ENCODE results near the gene PHACTR1.

The PHACTR1 gene

DNA sequence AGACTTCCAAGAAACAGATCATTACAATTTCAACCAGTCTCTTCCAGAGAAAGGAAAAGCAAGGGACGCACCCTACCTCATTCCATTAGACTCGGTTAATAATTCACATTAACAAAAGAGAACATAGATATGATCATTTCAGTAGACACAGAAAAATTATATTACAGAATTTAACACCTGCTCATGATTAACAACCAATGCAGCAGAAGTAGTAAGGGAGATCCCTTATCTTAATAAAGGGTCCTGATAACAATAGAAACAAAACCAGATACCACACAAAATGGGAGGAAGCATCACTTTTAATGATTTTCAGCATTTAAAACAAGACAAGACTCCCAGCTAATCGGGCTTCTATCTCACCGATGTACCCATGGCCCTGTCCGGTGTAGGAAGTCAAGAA is 396.8 kb downstream of the PHACTR1 start:
- no peaks in the 10 kb centered on the region for H3K4me1 ChIP-seq (ENCODE audit: control insufficient read depth in 1 of 2, insufficient read depth in 1 of 2, low read depth in 1 of 2, low read length in 1 of 2)
- TF ChIP-seq, protein P1, sequence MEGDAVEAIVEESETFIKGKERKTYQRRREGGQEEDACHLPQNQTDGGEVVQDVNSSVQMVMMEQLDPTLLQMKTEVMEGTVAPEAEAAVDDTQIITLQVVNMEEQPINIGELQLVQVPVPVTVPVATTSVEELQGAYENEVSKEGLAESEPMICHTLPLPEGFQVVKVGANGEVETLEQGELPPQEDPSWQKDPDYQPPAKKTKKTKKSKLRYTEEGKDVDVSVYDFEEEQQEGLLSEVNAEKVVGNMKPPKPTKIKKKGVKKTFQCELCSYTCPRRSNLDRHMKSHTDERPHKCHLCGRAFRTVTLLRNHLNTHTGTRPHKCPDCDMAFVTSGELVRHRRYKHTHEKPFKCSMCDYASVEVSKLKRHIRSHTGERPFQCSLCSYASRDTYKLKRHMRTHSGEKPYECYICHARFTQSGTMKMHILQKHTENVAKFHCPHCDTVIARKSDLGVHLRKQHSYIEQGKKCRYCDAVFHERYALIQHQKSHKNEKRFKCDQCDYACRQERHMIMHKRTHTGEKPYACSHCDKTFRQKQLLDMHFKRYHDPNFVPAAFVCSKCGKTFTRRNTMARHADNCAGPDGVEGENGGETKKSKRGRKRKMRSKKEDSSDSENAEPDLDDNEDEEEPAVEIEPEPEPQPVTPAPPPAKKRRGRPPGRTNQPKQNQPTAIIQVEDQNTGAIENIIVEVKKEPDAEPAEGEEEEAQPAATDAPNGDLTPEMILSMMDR (IDR thresholded peaks at IDR 0.05), result no peak
- H3K9me3 ChIP-seq, result no peaks in the 10 kb centered on the region
- no peaks in the 10 kb centered on the region for H3K27me3 ChIP-seq
- H3K27ac ChIP-seq, result no peak overlapping the region
- no peaks in the 10 kb centered on the region for H3K36me3 ChIP-seq
- no peak overlapping the region for H3K4me3 ChIP-seq (ENCODE audit: low read depth in 1 of 2, low read length in 1 of 2)

DNA sequence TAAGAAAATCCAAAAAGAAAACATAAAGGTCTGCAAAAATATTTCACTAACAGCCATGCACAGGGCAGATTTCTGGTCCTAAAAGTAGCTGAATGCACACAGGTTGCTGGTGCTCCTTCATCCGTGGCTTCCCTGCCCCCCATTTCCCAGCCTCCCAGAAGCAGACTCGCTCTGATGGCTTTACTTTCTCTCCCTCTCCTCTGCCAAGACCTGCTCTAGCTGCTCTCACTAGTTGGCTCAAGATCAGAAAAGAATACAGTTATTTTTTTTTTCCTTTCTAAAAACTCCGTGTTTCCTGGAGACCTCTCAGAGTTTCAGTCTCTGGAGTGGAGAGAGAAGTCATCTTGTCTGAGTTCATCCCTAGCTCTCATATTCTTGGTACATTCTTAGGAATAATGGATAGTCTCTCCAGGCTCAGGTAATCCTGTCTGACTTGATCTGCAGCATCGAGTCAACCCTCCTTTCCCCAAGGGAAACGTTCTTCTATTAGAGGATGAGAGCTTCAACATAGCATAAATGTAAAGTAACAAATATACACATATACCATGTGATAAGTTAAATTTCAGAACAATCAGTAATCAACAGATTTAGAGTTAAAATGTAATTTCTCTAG is 397.5 kb downstream of the PHACTR1 start:
- Histone ChIP-seq H3K27me3 (no peaks in the 10 kb centered on the region), H3K4me1 (ENCODE audit: control insufficient read depth in 1 of 2, insufficient read depth in 1 of 2, low read depth in 1 of 2, low read length in 1 of 2) (no peaks in the 10 kb centered on the region), H3K27ac (no peak overlapping the region), H3K36me3 (no peaks in the 10 kb centered on the region), H3K9me3 (no peaks in the 10 kb centered on the region), H3K4me3 (ENCODE audit: low read depth in 1 of 2, low read length in 1 of 2) (no peak overlapping the region)
- TF ChIP-seq, protein P1 (IDR thresholded peaks at IDR 0.05), result no peak

DNA sequence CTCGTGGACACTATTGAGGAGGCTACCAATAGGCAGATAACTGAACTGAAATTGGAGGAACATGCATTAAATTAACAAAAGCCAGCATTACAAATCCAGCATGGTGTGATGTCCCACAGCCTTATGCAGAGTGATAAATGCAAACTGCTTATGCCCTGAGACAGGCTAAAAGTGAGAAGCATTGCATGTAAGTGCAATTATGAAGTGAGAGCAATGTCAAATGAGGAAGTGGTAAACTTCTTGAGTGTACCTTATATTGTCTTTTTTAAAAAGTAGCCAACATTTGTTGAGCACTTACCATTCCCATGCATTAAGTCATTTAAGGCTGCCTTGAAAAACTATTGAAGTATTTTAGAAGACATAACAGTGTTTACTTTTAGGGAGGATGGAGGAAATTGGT is 399.6 kb downstream of the PHACTR1 start:
- no peaks in the 10 kb centered on the region for H3K27me3 ChIP-seq
- H3K4me3 ChIP-seq (ENCODE audit: low read depth in 1 of 2, low read length in 1 of 2), result no peak overlapping the region
- H3K27ac ChIP-seq, result no peak overlapping the region
- TF ChIP-seq, protein P1 (IDR thresholded peaks at IDR 0.05), result no peak
- no peaks in the 10 kb centered on the region for H3K36me3 ChIP-seq
- H3K9me3 ChIP-seq, result no peaks in the 10 kb centered on the region
- H3K4me1 ChIP-seq (ENCODE audit: control insufficient read depth in 1 of 2, insufficient read depth in 1 of 2, low read depth in 1 of 2, low read length in 1 of 2), result no peaks in the 10 kb centered on the region

DNA sequence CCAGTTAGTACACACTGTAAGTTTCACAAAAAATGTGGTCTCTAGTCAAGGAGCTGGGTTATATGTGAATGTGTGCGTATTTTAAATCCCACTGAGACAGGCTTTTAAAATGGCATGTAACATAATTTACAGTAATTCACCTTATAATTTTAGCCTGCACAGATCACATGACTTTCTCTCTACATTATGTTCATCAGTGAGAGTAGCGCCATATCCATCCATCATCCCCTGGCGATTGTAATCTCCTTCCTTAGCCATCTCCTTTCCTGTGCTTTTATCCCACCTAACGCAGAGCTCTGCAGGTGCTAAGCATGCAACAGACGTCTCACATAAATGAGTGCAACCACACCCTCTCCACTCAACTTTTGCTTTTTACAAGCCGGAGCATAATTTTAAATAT is 401.0 kb downstream of the PHACTR1 start:
- Histone ChIP-seq H3K4me1 (ENCODE audit: control insufficient read depth in 1 of 2, insufficient read depth in 1 of 2, low read depth in 1 of 2, low read length in 1 of 2) (no peaks in the 10 kb centered on the region), H3K36me3 (no peaks in the 10 kb centered on the region), H3K27ac (no peak overlapping the region), H3K27me3 (no peaks in the 10 kb centered on the region), H3K4me3 (ENCODE audit: low read depth in 1 of 2, low read length in 1 of 2) (no peak overlapping the region), H3K9me3 (no peaks in the 10 kb centered on the region)
- TF ChIP-seq, protein P1 (IDR thresholded peaks at IDR 0.05), result no peak

DNA sequence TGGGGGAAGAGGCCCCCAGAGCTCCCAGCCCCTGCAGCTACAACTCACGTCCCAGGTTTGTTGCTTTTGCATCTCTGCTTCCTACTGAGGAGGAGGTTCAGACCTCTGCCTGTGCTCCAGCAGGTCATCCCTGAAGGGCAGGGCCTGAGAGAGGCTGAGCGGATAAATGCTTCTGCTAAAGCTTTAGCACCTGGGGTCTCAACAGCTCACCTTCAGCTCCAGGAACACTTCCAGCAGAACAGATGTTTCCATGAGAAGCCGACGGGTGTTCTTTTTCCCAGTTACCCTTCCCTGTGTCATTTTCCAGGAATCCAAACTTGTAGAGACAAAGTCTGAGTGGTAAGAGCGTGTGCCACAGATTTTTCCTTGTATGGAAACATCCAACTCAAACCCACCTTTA is 403.0 kb downstream of the PHACTR1 start:
- no peaks in the 10 kb centered on the region for H3K27me3 ChIP-seq
- H3K9me3 ChIP-seq, result no peaks in the 10 kb centered on the region
- no peak overlapping the region for H3K4me3 ChIP-seq (ENCODE audit: low read depth in 1 of 2, low read length in 1 of 2)
- TF ChIP-seq, protein P1 (IDR thresholded peaks at IDR 0.05), result no peak
- no peaks in the 10 kb centered on the region for H3K36me3 ChIP-seq
- no peak overlapping the region for H3K27ac ChIP-seq
- H3K4me1 ChIP-seq (ENCODE audit: control insufficient read depth in 1 of 2, insufficient read depth in 1 of 2, low read depth in 1 of 2, low read length in 1 of 2), result no peaks in the 10 kb centered on the region
